ENCODE measurements around the gene IFT43. TPM values are rescaled to one million over a fixed set of nuclear protein-coding genes. Genes with fewer than 3 reads are reported as not detected.

IFT43 gene
- total RNA-seq, 1 donor from 2014 or later = 29.6 TPM

GRCh38 chr14:76080025-76080424 lies 94.5 kb downstream of the IFT43 start:
- DNase-seq (ENCODE audit: low spot score) = peak; percentile 19

DNA sequence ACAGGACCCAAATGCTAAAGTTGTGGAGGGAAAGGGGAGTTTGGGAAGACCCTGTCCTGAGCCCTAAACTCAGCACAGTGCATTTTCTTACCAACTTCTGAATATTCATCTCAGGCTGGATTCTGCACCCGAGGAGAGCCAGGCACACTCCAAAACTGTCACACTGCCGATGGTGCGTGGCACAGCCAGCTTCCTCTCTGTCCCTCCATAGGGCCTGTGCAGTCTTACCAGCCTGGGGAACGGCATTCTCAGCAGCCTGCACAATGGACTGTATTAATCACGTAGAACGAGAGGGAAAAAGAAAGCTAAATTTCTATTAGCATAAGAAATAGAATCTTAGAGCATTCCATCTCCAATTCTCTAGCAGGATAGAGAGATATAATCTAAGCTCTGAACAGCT lies 94.9 kb downstream of the IFT43 start:
- no peak for DNase-seq (ENCODE audit: low spot score)

DNA sequence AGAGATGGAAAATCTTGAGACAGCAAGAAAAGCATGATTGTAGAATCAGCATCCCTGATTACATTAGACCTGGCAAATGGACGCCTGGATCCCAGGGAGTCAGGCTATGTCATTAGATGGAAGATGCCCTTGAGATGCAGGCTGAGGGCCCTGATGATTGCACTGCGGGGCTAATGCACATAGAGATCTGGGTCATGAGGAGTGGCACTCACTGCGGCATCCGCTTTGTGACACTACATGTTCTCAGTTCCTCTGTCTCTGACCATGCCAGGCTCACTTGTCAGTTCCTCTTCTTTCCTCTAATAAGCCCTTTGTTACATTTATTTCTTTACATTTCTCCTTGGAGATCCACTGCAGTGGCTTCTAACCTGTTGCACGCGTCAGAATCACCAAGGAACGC lies 96.1 kb downstream of the IFT43 start:
- no peak for DNase-seq (ENCODE audit: low spot score)

GRCh38 chr14:76083796-76084765 lies 98.5 kb downstream of the IFT43 start:
- peak; percentile 18 for DNase-seq (ENCODE audit: low spot score)

GRCh38 chr14:76085358-76085757 lies 99.8 kb downstream of the IFT43 start:
- no peak for DNase-seq (ENCODE audit: low spot score)

GRCh38 chr14:76086636-76087035 lies 101.1 kb downstream of the IFT43 start:
- DNase-seq (ENCODE audit: low spot score) = no peak

DNA sequence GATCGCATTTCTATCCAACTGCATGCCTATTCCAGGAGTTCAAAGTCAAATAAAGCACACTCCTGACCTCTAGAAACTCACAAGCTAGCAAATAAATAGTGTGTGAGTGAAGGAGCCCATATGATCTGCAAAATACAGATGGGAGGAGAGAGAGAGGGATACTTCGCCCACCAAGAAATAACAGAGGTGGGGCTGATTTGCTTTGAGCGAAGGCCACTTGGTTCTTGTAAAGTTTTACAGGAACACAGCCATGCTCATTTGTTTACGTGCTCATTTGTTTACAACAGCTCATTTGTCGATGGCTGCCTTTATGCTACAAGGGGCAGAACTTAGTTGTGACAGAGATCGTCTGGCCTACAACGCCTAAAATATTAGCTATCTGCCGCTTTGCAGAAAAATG lies 102.8 kb downstream of the IFT43 start:
- DNase-seq (ENCODE audit: low spot score) = no peak

GRCh38 chr14:76088771-76089571 lies 103.4 kb downstream of the IFT43 start:
- no peak for DNase-seq (ENCODE audit: low spot score)

DNA sequence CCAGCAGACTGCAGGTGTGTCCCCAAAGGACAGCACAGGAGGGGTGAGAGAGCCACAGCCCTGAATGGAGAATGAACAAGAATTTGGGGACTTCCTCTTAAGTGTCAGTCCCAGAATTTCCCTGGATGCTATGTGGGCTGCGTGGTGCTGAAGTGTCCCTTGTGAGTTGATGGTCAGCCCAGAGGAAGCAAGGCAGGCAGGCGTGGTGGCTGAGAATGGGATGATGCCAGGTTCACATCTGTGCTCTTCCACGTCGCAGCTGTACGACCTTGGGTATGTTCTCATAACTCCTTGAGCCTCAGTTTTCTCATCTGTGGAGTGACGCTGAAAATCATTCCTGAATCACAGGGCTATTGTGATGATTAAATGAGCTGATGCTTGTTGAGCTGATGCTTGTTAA lies 104.0 kb downstream of the IFT43 start:
- DNase-seq (ENCODE audit: low spot score) = no peak

DNA sequence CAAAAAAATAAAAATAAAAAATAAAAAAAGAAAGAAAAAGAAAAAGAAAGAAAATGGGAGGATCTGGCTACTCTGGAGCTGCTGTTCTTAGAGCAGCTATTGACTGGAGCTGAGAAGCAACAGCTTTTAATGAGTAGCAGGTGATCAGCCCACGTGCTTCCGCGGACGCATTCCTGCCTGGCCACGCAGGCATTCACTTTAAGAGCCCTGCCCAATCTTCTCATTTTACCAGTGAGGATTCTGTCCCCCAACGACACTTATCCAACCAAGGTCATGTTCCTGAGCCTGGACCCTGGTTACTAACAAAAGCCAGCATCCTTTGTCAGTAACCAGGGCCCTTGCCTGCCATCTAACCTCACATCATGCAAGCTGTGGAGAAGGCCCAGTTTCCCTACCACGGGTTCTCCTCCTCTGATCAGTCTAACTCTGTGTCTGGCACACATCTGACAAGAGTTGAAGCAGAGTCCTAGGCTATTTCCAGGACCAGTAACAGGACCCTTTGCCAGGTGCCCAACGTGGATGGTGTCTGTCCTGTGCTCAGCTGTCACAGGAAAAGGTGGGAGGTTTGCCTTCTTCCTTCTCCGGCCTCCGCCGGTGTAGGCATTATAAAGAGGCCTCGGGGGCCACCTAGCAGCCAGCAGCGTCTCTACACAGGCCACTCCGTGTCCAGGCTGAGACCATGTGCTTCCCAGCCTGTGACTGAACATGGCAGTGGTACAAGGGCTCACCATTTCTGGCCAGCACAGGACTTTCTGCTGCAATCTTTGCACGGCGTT lies 105.2 kb downstream of the IFT43 start:
- no peak for DNase-seq (ENCODE audit: low spot score)

GRCh38 chr14:76093077-76093476 lies 107.5 kb downstream of the IFT43 start:
- DNase-seq (ENCODE audit: low spot score) = no peak

GRCh38 chr14:76096257-76096656 lies 110.7 kb downstream of the IFT43 start:
- no peak for DNase-seq (ENCODE audit: low spot score)

- no peak for DNase-seq (ENCODE audit: low spot score)
Measured at GRCh38 chr14:76097547-76097946, 112.0 kb downstream of the IFT43 start.

DNA sequence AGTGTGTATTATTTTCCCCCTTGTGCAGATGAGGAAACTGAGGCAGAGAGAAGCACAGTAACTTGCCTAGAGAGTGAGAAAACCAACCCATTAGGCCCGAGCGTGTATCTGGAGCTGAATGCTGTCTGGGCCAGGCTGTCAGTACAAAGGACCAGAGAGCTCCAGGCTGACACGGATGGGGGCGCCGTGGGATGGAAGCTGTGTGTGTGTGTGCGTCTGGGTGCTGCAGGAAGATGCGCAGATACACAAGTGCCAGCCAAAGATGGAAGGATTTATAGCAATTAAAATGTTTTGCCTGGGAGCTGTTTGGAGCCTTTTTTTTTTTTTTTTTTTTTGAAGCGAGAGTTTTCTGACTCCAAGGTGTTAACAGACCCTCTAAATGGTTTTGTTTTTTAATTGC lies 112.5 kb downstream of the IFT43 start:
- no peak for DNase-seq (ENCODE audit: low spot score)

DNA sequence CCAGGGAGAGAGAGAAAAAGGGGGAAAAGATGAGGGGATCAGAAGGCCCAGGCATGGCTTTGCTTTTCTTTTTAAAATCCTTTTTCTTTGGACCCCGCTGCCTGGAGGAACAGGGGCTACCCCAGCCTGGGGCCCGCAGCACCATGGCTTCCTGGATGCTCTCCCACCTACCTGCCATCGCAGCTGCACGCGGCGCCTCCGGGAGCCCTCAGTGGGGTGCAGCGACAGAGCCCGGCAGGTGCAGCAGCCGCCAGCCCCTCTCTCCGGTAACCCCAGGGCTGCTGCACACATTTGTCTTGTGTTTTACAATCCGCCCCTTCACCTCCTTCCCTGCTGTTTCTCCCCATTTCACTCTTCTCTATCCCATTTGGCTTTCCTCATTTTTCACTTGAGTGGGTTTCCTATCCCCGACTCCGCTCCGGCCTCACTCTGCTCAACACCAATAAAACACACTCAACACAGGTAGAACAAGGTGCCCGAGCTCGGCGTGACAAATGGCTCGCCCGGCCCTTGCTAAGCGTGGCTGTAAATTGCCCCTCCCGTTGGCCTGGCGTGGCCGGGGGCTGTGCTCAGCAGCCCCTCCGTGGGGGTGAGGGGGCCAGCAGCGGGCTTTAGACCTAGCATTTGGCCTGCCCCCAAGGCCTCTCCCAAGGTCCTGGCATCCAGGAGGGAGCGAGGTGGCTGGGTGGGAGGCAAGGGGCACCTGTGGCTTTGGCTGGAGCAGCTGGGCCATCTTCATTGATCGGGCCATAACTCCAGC lies 113.5 kb downstream of the IFT43 start:
- DNase-seq (ENCODE audit: low spot score) = no peak

- no peak for DNase-seq (ENCODE audit: low spot score)
Measured at GRCh38 chr14:76100236-76100635, 114.7 kb downstream of the IFT43 start.

DNA sequence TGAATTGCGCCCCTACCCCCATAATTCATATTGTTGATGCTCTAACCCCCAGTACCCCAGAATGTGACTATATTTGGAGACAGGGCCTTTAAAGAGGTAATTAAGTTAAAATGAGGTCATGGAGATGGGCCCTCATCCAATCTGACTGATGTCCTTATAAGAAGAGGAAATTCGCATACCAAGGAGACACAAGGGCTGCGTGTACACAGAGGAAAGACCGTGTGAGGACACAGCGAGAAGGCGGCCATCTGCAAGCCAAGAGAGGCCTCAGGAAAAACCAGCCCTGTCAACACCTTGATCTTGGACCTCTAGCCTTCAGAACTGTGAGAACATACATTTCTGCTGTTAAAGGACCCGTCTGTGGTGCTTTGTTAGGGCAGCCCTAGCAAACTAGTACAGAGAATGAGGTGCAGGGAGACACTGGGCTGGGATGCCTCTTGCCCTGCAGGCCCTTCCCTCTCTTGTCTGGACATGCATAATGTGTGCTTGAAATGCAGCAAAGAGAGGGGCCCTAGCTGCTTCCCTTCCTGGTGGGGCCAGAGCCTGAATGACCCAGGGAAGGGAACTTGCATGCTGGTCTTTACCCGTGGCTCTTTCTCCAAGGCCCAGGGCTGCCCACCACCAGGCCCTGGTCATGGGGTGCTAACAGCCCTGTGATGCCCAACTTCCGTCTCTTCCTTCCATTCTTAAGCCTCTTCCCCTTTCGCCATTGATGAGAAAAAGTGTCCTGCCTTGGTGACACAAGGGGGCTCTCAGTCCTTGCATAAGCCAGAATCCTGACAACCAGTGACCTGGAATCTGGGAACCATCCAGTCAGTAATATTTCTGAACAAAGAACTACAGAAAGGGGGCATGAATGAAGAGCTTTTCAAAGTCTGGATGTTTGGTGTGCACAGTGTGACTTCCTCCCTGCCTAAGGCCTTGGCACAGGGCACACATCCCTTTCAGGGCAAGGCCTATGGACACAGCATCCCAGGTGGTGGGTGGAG lies 116.1 kb downstream of the IFT43 start:
- peak; percentile 23 for DNase-seq (ENCODE audit: low spot score)

- no peak for DNase-seq (ENCODE audit: low spot score)
Measured at GRCh38 chr14:76104802-76105355, 119.3 kb downstream of the IFT43 start.

GRCh38 chr14:76106188-76106587 lies 120.6 kb downstream of the IFT43 start:
- no peak for DNase-seq (ENCODE audit: low spot score)

Data from umbilical cord (tissue), 2 donors.